Trophoblast cell (in vitro differentiated cells and primary cell): ENCODE results near the gene PIGV.

Experiments
- DNase-seq, 2 donors: peaks; one replicate each; pipeline ENCODE4 v3.0.0-alpha.2; 2016
- H2AFZ ChIP-seq: 2 replicates; pipeline ENCODE4 v1.6.1; 2013; ENCODE audit warnings: low read length, moderate library complexity, mild to moderate bottlenecking; ENCODE audit not compliant: insufficient read depth, poor library complexity
- H2AK5ac ChIP-seq: 2 replicates; pipeline ENCODE4 v1.6.1; 2013; ENCODE audit warnings: mild to moderate bottlenecking, low read length
- H2BK120ac ChIP-seq: 2 replicates; pipeline ENCODE4 v1.6.1; 2013; ENCODE audit warnings: low read length, mild to moderate bottlenecking, moderate library complexity; ENCODE audit not compliant: insufficient read depth, poor library complexity
- H2BK12ac ChIP-seq: 2 replicates; pipeline ENCODE4 v1.6.1; 2013; ENCODE audit warnings: mild to moderate bottlenecking, low read length, moderate library complexity
- H2BK5ac ChIP-seq: 2 replicates; pipeline ENCODE4 v1.6.1; 2013; ENCODE audit warnings: low read length, low read depth, moderate library complexity, mild to moderate bottlenecking; ENCODE audit not compliant: poor library complexity
- H3K14ac ChIP-seq: 2 replicates; pipeline ENCODE4 v1.6.1; 2013; ENCODE audit warnings: mild to moderate bottlenecking, low read length
- H3K18ac ChIP-seq: 2 replicates; pipeline ENCODE4 v1.6.1; 2013; ENCODE audit warnings: mild to moderate bottlenecking, low read length
- H3K23ac ChIP-seq: 2 replicates; pipeline ENCODE4 v1.6.1; 2013; ENCODE audit warnings: low read length
- H3K27ac ChIP-seq: 2 replicates; pipeline ENCODE4 v1.5.1; 2013; ENCODE audit warnings: low read depth, mild to moderate bottlenecking, inconsistent platforms, low read length, moderate library complexity
- H3K27me3 ChIP-seq: 2 replicates; pipeline ENCODE4 v1.6.1; 2013; ENCODE audit warnings: inconsistent platforms, mild to moderate bottlenecking, low read length, moderate library complexity; ENCODE audit not compliant: insufficient read depth
- H3K36me3 ChIP-seq, 2 experiments: 1 replicate in 1 of 2; 2 replicates in 1 of 2; pipeline ENCODE4 v1.6.1; 2013; ENCODE audit warnings: low read length in 2 of 2, mild to moderate bottlenecking in 2 of 2, moderate library complexity in 1 of 2; ENCODE audit not compliant: insufficient read depth in 2 of 2, control insufficient read depth in 1 of 2
- H3K4ac ChIP-seq: 2 replicates; pipeline ENCODE4 v1.6.1; 2013; ENCODE audit warnings: low read depth, mild to moderate bottlenecking, low read length, moderate library complexity
- H3K4me1 ChIP-seq, 2 experiments: 1 replicate in 1 of 2; 2 replicates in 1 of 2; pipeline ENCODE4 v1.6.1; 2013; ENCODE audit warnings: low read length in 2 of 2, mild to moderate bottlenecking in 2 of 2, moderate library complexity in 1 of 2; ENCODE audit not compliant: insufficient read depth in 2 of 2, control insufficient read depth in 1 of 2
- H3K4me2 ChIP-seq: 2 replicates; pipeline ENCODE4 v1.6.1; 2013; ENCODE audit warnings: inconsistent platforms, mild to moderate bottlenecking, low read length, moderate library complexity
- H3K4me3 ChIP-seq: 2 replicates; pipeline ENCODE4 v1.5.1; 2013; ENCODE audit warnings: mild to moderate bottlenecking, low read depth, low read length, inconsistent platforms
- H3K79me1 ChIP-seq: one replicate; pipeline ENCODE4 v1.6.1; 2013; ENCODE audit warnings: low read length
- H3K79me2 ChIP-seq: 2 replicates; pipeline ENCODE4 v1.6.1; 2013; ENCODE audit warnings: low read length, mild to moderate bottlenecking; ENCODE audit not compliant: control insufficient read depth, insufficient read depth, poor library complexity
- H3K9ac ChIP-seq: 2 replicates; pipeline ENCODE4 v1.6.1; 2013; ENCODE audit warnings: mild to moderate bottlenecking, low read length
- H3K9me3 ChIP-seq: 2 replicates; pipeline ENCODE4 v1.6.1; 2013; ENCODE audit warnings: low read depth, mild to moderate bottlenecking, control low read depth, inconsistent platforms, low read length; ENCODE audit not compliant: insufficient read depth
- H4K12ac ChIP-seq: 2 replicates; pipeline ENCODE4 v1.6.1; 2013; ENCODE audit warnings: low read depth, mild to moderate bottlenecking, low read length, moderate library complexity
- H4K8ac ChIP-seq: 2 replicates; pipeline ENCODE4 v1.6.1; 2013; ENCODE audit warnings: low read depth, mild to moderate bottlenecking, low read length, moderate library complexity
- H4K91ac ChIP-seq: one replicate; pipeline ENCODE4 v1.6.1; 2013; ENCODE audit warnings: low read depth, mild to moderate bottlenecking, low read length, moderate library complexity
- WGBS: extraction: QIAGEN DNeasy Blood & Tissue Kit; methylation state at CpG from one replicate; pipeline ENCODE4 v1.1.7; 2013; ENCODE audit warnings: missing lambda C conversion rate; ENCODE audit not compliant: insufficient read length, insufficient coverage; ENCODE audit errors: extremely low coverage; 5-methylcytosine and 5-hydroxymethylcytosine counted together

PIGV gene

GRCh38 chr1:26827663-26828062, 39.9 kb downstream of the PIGV start:
- H3K27ac ChIP-seq: no peak overlapping the region
- no peak overlapping the region for H4K91ac ChIP-seq
- no peak overlapping the region for H3K4me3 ChIP-seq
- no peak overlapping the region for H2BK5ac ChIP-seq
- no peak overlapping the region for H3K9ac ChIP-seq
- H2AFZ ChIP-seq: no peak overlapping the region
- no peak overlapping the region for H2BK120ac ChIP-seq
- peak overlapping the region; percentile 92 for H3K18ac ChIP-seq
- H4K8ac ChIP-seq: no peak overlapping the region
- H3K79me1 ChIP-seq: peaks cover 10% of the 10 kb centered on the region
- peaks cover 9% of the 10 kb centered on the region for H3K79me2 ChIP-seq
- no peaks in the 10 kb centered on the region for H3K27me3 ChIP-seq
- no CpG with 5 or more reads among the region's 11 CpGs for WGBS
- H3K14ac ChIP-seq: no peak overlapping the region
- DNase-seq: no peak
- H3K4me1 ChIP-seq: peaks cover 22 to 26% of the 10 kb centered on the region in 2 experiments
- H3K23ac ChIP-seq: no peak overlapping the region
- H3K4ac ChIP-seq: peak overlapping the region; percentile 84
- no peak overlapping the region for H2AK5ac ChIP-seq
- no peaks in the 10 kb centered on the region for H3K9me3 ChIP-seq
- no peak overlapping the region for H4K12ac ChIP-seq
- H3K4me2 ChIP-seq: peak overlapping the region; percentile 59
- H3K36me3 ChIP-seq: peaks cover 12 to 22% of the 10 kb centered on the region in 2 experiments
- H2BK12ac ChIP-seq: peak overlapping the region; percentile 11

DNA sequence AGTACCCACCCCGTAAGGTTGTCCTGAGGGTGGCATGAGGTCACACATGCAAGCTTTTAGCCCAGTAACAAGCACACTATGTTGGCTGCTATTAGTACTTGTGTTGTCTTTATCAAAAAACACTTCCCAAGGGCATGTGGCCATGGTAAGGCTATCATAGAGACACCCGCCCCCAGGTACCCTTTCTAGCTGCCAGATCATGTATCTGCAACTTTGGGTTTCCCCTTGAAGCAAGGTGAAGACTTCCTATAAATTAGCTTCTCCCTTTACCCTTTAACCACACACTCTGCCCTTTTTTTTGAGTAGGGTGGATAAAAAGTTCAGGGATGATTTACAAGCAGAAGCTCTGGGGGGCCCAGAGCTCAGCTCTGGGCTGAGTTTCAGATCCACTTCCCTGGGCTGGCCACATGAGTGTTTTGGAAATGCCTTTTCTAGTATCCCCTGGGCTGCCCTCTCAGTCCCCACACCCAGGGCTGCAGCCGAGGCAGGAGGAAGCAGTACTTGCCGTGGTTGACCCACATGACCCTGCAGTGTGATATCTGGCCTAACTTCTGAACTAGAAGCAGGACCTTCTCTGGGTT, 40.8 kb downstream of the PIGV start:
- Histone ChIP-seq H3K4me3 (no peak overlapping the region), H3K4me1 (peaks cover 22 to 26% of the 10 kb centered on the region in 2 experiments), H3K27ac (no peak overlapping the region), H2AFZ (no peak overlapping the region), H3K23ac (no peak overlapping the region), H2BK12ac (no peak overlapping the region), H3K9me3 (no peaks in the 10 kb centered on the region), H3K9ac (no peak overlapping the region), H3K27me3 (no peaks in the 10 kb centered on the region), H3K14ac (no peak overlapping the region), H3K4ac (peak overlapping the region; percentile 30), H2BK5ac (no peak overlapping the region), H2AK5ac (no peak overlapping the region), H2BK120ac (no peak overlapping the region), H4K8ac (no peak overlapping the region), H4K91ac (no peak overlapping the region), H3K4me2 (peak overlapping the region; percentile 14), H3K18ac (no peak overlapping the region), H3K79me1 (peaks cover 10% of the 10 kb centered on the region), H3K36me3 (peaks cover 17 to 29% of the 10 kb centered on the region in 2 experiments), H3K79me2 (peaks cover 9% of the 10 kb centered on the region), H4K12ac (no peak overlapping the region)
- WGBS: no CpG with 5 or more reads among the region's 4 CpGs
- DNase-seq: peak in 1 of 2 donors; percentile 15

DNA sequence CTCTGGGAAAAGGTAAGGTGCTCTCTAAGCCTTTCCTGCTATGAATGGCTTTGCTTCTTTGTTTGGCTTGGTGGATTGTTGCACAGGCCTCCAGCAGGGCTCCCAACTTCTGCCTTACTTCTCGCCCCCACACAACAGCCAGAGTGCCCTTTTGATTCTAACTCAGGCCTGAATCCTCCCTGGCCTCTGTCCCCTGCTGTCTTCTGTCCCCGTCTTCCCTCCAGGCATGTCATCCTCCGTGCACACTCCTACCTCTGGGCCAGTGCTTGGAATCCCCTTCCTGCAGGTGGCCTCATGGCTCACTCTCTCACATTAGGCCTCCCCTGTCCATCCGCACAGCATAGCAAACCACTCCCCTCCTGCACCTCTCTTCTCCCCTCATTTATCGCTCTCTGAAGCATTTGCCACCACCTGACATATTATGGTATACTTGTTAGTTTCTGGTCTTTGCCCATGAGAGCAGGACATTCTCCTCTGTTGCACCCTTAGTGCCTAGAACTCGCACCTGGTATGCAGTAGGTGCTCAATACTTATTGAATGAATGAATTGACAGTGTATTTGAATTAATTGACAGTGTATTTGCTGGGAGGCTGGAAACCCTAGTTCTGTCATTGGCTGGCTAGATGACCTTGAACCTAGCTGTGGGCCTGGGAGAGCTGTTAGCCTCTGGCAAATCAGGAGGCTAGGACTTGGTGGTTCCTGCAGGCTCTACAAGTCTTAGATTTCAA, 41.6 kb downstream of the PIGV start:
- H3K4ac ChIP-seq: no peak overlapping the region
- no peaks in the 10 kb centered on the region for H3K9me3 ChIP-seq
- peaks cover 25 to 37% of the 10 kb centered on the region in 2 experiments for H3K36me3 ChIP-seq
- no peak for DNase-seq
- no CpG with 5 or more reads among the region's 6 CpGs for WGBS
- H3K4me2 ChIP-seq: no peak overlapping the region
- H3K79me2 ChIP-seq: peaks cover 9% of the 10 kb centered on the region
- H3K23ac ChIP-seq: no peak overlapping the region
- no peak overlapping the region for H4K8ac ChIP-seq
- no peak overlapping the region for H3K18ac ChIP-seq
- no peak overlapping the region for H3K9ac ChIP-seq
- H4K12ac ChIP-seq: no peak overlapping the region
- no peak overlapping the region for H3K27ac ChIP-seq
- no peak overlapping the region for H2AK5ac ChIP-seq
- peaks cover 22 to 24% of the 10 kb centered on the region in 2 experiments for H3K4me1 ChIP-seq
- no peak overlapping the region for H4K91ac ChIP-seq
- no peak overlapping the region for H3K14ac ChIP-seq
- no peak overlapping the region for H2AFZ ChIP-seq
- no peak overlapping the region for H3K4me3 ChIP-seq
- H2BK12ac ChIP-seq: no peak overlapping the region
- no peak overlapping the region for H2BK5ac ChIP-seq
- H3K27me3 ChIP-seq: no peaks in the 10 kb centered on the region
- H3K79me1 ChIP-seq: peaks cover 10% of the 10 kb centered on the region
- H2BK120ac ChIP-seq: no peak overlapping the region

DNA sequence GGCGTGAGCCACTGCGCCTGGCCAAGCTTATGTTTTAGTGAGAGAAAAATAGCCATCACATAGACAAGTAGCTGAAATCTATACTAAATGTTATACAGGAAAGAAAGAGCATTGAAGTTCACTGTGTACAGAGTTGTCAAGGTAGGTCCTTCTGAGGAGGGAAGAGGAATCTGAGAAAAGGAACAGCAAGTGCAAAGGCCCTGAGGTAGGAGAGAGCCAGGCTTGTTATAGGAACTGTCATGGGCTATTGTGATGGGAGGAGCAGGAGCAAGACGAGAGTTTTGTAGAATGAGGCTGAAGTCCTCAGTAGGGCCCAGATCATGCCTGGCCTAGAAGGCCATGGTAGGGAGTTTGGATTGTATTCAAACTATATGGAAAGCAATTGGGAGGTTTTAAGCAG, 43.3 kb downstream of the PIGV start:
- no CpG with 5 or more reads among the region's 3 CpGs for WGBS

More for the DNA sequence above, 43.3 kb downstream of the PIGV start:
- H4K8ac ChIP-seq: no peak overlapping the region
- no peak overlapping the region for H3K4ac ChIP-seq
- H4K12ac ChIP-seq: no peak overlapping the region
- no peak overlapping the region for H4K91ac ChIP-seq
- peaks cover 39 to 51% of the 10 kb centered on the region in 2 experiments for H3K36me3 ChIP-seq
- H3K79me2 ChIP-seq: peaks cover 8% of the 10 kb centered on the region
- H3K4me2 ChIP-seq: no peak overlapping the region
- H2BK120ac ChIP-seq: no peak overlapping the region
- no peaks in the 10 kb centered on the region for H3K27me3 ChIP-seq
- no peak for DNase-seq
- H3K4me1 ChIP-seq: peaks cover 12 to 16% of the 10 kb centered on the region in 2 experiments
- no peak overlapping the region for H3K9ac ChIP-seq
- H2BK12ac ChIP-seq: no peak overlapping the region
- H3K79me1 ChIP-seq: peaks cover 7% of the 10 kb centered on the region
- no peak overlapping the region for H3K14ac ChIP-seq
- H3K18ac ChIP-seq: no peak overlapping the region
- no peak overlapping the region for H2AFZ ChIP-seq
- H3K9me3 ChIP-seq: no peaks in the 10 kb centered on the region
- no peak overlapping the region for H2BK5ac ChIP-seq
- H3K23ac ChIP-seq: no peak overlapping the region
- no peak overlapping the region for H2AK5ac ChIP-seq
- no peak overlapping the region for H3K4me3 ChIP-seq
- no peak overlapping the region for H3K27ac ChIP-seq
